ENCODE measurements around the gene HCN4.
A peak's percentile ranks its signal among the peaks of the same experiment; 100 is the strongest.
"Not testable (repeated sequence)": the region's sequence is repeated elsewhere in the genome, so short reads cannot be mapped to it uniquely, and the experiment has no call there.

HCN4 gene

GRCh38 chr15:73368301-73369136 is at the start of gene HCN4:
HCN4 (minus strand) TSS chr15:73368958; CDS start chr15:73368270, 688 bp downstream.
- DNase-seq (ENCODE audit: low spot score) (peak; percentile 60), FAIRE-seq (no peak)

GRCh38 chr15:73414876-73415275 is 46.1 kb upstream of the HCN4 start:
- no peak for DNase-seq (ENCODE audit: low spot score)
- FAIRE-seq: no peak

DNA sequence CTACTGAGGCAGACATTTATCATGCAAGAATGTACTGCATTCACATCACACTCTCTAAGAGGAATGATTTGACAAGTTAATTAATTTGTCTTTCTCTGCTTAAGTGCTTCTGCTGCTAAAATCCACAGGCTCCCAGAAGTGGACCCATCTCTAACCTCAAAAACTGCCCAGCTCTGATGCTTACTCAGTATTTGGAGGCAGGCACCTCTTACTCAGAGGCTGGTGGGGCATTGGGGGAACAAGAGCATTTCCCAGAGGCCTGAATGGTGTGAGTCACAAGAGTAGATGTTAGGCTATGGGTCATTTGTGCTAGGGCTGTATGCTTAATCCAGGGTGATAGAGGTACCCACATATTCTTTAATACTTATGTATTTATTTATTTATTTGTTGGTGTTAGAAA is 34.4 kb upstream of the HCN4 start:
- FAIRE-seq (no peak), DNase-seq (ENCODE audit: low spot score) (no peak)

- not testable (repeated sequence) for FAIRE-seq
Measured at GRCh38 chr15:73400222-73400621, 31.5 kb upstream of the HCN4 start.

GRCh38 chr15:73398861-73399260 is 30.1 kb upstream of the HCN4 start:
- FAIRE-seq: no peak
- DNase-seq (ENCODE audit: low spot score): no peak

More at GRCh38 chr15:73400222-73400621, 31.5 kb upstream of the HCN4 start:
- not testable (repeated sequence) for DNase-seq (ENCODE audit: low spot score)

GRCh38 chr15:73397461-73397860 is 28.7 kb upstream of the HCN4 start:
- DNase-seq (ENCODE audit: low spot score): no peak
- peak; percentile 20 for FAIRE-seq

DNA sequence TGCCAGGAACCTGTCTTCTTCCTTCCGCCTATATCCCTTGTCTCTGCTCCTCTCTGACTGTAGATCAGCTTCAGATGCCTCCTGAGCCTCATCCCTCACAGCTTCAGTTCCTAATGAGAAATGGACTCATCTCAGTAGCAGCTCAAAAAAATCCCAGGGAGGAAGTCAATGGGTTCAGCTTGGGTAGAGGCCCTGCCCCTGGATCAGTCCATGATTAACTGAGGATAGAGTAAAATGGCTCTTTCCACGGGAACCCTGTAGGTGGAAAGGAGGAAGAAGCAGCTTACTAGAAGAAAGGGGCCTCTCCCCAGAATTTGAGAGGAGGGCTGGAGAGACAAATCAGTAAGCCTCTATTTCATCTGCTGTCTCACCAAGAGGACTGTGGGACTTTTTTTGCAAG is 26.9 kb upstream of the HCN4 start:
- FAIRE-seq (no peak), DNase-seq (ENCODE audit: low spot score) (no peak)

DNA sequence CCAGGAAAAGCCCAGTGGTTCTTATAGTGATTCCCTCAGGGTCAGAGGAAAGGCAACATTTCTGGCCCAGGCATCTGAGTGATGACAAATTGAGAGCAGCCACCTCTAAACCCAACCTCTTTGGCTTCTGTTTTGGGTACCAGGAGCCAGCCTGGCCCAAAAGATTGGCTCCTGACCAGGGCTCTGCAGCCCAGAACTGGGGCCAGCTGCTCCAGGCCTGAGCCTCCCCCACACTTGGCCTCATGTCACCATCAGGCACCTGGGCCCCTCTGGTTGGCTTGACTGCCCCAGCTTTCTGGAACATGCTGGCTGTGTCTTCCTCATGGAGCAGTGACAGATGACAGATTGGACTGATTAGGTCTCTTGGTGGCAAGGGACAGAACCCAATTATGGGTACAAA is 26.0 kb upstream of the HCN4 start:
- DNase-seq (ENCODE audit: low spot score) (no peak), FAIRE-seq (no peak)

- FAIRE-seq (no peak), DNase-seq (ENCODE audit: low spot score) (no peak)
Measured at GRCh38 chr15:73393336-73393735, 24.6 kb upstream of the HCN4 start.

DNA sequence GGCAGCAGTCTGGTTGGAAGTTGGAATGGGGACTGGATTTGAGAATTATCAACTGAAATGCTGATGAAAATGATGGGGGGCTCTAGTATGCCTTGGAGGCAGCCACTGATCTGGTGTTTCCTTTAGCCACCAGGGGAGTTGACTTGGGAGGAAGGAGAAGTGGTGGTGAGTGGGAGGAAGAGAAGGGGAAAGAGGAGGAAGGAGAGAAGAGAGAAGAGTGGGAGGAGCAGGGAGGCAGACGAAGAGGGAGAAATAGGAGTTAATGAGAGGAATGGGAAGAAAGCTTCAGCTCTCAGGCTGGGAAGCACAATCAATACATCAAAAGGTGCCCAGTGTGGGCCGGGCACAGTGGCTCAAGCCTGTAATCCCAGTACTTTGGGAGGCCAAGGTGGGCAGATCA is 23.3 kb upstream of the HCN4 start:
- DNase-seq (ENCODE audit: low spot score) (no peak), FAIRE-seq (no peak)

- FAIRE-seq: no peak
- no peak for DNase-seq (ENCODE audit: low spot score)
Measured at GRCh38 chr15:73391128-73391872, 22.5 kb upstream of the HCN4 start.

DNA sequence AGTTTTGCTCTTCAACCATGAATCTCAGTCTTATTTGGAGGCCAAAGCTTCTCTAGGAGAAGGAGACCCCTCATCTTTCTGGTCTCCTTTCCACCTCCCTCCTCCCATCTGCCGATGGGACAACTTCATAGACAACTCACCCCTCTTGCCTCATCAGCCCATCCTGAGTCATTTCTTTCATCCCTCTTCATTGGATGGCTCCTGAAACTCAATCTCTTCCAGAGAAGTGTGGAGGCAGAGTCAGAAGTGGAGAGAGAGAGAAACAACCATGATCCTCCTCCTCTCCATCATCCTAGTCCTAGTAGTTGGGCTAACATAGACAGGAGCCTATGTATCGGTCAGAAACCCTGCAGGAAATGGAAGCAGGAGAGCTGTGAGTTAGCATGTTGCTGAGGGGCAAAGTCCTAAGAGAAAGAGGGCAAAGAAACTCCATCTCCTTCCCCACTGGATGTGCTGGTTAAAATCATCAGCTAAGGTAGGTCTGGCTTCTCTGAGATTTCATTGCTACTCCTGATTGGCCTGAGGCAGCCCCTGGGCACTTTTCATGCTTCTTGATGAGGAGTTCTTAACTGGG is 21.3 kb upstream of the HCN4 start:
- DNase-seq (ENCODE audit: low spot score): no peak
- FAIRE-seq: no peak

- FAIRE-seq: no peak
- no peak for DNase-seq (ENCODE audit: low spot score)
Measured at GRCh38 chr15:73389539-73389938, 20.8 kb upstream of the HCN4 start.

GRCh38 chr15:73388256-73388781 is 19.6 kb upstream of the HCN4 start:
- FAIRE-seq: no peak
- peak; percentile 87 for DNase-seq (ENCODE audit: low spot score)

DNA sequence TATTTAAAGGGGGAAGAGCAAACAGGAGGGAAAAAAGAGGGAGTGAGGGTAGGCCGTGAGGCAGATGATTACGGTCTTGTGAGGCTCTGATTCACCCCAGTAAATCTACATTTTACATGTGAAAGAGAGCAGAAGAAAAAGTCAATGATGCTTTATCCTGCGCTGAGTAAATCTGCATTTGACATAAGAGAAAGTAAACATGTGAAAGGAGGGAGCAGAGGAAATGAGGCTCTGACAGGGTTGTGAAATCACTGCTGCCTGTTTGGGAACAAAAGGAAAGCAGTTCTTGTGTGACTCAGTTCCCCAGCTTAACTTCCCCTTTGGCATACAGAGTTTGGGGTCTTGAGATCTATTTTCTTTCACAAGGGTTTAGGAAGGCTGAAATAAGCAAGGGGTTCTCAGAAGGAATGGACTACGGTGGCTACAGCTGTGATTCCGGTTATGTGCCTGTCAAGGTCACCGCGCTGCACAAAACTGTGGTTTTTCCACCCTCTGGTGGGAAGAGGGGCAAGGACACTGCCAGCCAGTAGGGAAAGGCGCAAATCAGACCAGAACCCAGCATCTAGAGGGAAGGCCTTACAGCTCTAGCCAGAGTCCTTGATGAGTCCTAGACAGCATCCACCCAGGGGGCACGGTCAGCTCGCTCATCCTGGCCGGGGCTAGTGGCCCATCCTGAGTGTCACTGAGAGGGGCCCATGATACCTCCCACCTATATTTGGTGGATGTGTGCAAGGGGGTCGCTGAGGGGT is 18.9 kb upstream of the HCN4 start:
- peak; percentile 16 for DNase-seq (ENCODE audit: low spot score)
- FAIRE-seq: no peak

DNA sequence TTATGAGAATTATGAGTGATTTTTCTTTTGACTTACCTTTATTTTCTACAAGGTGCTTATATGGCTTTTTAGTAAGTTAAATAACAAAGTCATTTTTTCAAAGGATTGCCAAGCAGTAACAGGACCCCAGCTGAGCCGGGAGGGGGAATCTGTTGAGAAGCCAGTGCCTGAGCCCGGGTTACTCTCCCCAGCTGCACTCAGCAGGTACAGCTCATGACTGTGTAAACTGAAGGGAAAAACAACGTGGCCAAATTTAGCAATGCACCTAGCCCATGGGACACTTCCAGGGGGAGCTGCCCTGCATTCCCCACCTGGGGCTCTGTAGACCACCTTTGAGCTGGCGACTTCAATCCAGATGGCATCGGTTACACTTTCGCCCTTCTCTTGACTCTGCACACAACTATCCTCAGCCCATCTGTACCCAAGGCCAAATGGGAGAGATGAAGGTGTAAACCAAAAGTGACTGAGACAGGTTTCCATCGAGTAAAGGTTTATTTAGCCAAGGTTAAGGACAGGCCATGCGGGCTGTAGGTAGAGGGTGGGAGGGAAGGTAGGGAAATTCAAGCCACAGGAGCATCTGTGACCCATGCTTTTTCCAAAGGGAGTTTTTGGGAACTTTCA is 18.2 kb upstream of the HCN4 start:
- FAIRE-seq (no peak), DNase-seq (ENCODE audit: low spot score) (no peak)

DNA sequence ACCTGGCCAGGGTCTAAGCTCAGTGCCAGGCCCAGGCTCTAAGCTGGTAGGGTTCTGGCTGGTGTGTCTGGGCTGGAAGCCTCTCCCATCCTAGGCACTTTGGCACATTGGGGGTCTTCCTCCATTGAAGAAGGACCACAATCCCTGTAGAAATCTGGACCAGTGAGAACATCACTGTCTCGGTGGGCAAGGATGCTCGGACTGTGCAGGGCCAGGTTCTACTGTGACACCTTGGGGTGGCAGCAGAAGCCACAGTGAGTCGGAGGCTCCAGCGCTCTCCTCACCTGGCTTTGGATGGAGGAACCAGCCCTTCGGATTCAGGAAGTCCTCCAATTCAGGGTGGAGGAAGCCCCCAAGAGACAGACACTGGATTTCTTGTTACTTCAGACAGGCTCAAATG is 17.5 kb upstream of the HCN4 start:
- no peak for FAIRE-seq
- no peak for DNase-seq (ENCODE audit: low spot score)

DNA sequence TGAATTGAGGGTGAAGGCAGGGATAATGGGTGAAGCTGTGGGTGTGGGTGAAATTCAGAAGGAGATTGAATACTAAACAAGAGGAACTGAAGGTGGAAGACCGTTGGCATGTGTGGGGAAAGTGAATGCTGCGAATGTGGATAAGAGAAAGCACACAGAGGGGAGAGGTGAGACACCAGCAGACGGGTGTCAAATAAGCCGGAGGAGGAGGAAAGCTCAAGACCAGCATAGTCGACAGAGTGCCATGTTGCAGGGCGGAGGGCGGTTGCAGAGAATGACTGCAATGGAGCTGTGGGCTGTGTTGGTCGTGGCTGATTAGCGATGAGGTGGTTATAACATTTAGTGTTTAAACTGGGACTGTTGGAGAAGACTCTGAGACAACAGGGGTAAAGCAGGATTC is 16.4 kb upstream of the HCN4 start:
- DNase-seq (ENCODE audit: low spot score) (no peak), FAIRE-seq (no peak)

- FAIRE-seq (no peak), DNase-seq (ENCODE audit: low spot score) (no peak)
Measured at GRCh38 chr15:73383310-73384189, 14.8 kb upstream of the HCN4 start.

- no peak for FAIRE-seq
- no peak for DNase-seq (ENCODE audit: low spot score)
Measured at GRCh38 chr15:73382115-73382514, 13.4 kb upstream of the HCN4 start.
